ENCODE results near the gene TIAM2. TPM values are rescaled to one million over a fixed set of nuclear protein-coding genes. Genes with fewer than 3 reads are reported as not detected.

Gene TIAM2
- total RNA-seq, 1 experiment from 2014 or later: 3.8 TPM

DNA sequence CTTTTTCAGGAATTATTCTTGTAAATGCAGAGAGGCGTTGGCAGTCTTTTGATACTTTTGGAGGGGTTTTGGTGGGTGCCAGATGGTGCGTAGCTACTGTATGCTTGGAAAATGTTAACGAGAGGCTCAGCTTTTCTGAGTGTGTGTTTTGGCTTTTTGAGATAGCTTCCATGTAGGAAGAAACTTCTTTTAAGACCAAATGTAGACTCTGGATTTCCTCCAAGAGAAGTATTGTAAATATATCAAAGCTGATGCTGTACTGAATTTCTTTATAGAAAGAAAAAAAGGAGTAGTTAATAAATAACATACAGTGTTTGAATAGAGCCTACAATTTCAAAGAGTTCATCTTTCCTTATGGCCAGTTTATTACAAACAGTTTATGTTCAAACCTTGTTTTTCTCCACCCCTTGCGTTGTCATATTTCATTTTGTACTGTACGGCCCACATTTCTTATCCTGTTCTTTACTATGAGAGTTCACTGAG is 16.7 kb downstream of the TIAM2 start:
- POLR2A ChIA-PET: no interaction called here
- Mint-ChIP-seq H3K27me3 (ENCODE audit: insufficient read depth, unreplicated experiment) (no peaks in the 10 kb centered on the region), H3K4me3 (ENCODE audit: unreplicated experiment) (no peak overlapping the region), H3K36me3 (ENCODE audit: insufficient read depth, unreplicated experiment) (no peaks in the 10 kb centered on the region), H3K27ac (ENCODE audit: unreplicated experiment) (no peak overlapping the region), H3K9me3 (ENCODE audit: unreplicated experiment) (no peaks in the 10 kb centered on the region), H3K4me1 (ENCODE audit: low read depth, unreplicated experiment) (peaks cover 21% of the 10 kb centered on the region)
- Histone ChIP-seq H3K4me3 (ENCODE audit: low read depth, low read length) (no peak overlapping the region), H3K9me3 (no peaks in the 10 kb centered on the region), H3K27me3 (replicated peaks; ENCODE audit: control insufficient read depth, insufficient read depth, low read length) (no peaks in the 10 kb centered on the region), H3K4me1 (peaks cover 14% of the 10 kb centered on the region; the same call in 1 of the 2 replicates), H3K36me3 (ENCODE audit: control insufficient read depth, insufficient read depth, low read length) (no peaks in the 10 kb centered on the region)
- BruUV-seq (replicated peaks): no TSS peak
- intact Hi-C loops (cut with micrococcal nuclease; ENCODE audit: unreplicated experiment): no loop called here
- CTCF ChIA-PET: interaction anchor here (0.6 kb wide), 1 partner anchor 14 kb away, joined by 6 read pairs; no protein-coding TSS in a partner anchor
- no peak for DNase-seq
- TF ChIP-seq CTCF (IDR thresholded peaks at IDR 0.05; ENCODE audit: insufficient read depth in 1 of 2, low read depth in 1 of 2, low read length in 1 of 2, severe bottlenecking in 1 of 2, unreplicated experiment in 1 of 2): no peak

GRCh38 chr6:155013457-155013876 is 18.4 kb downstream of the TIAM2 start:
- TF ChIP-seq CTCF (IDR thresholded peaks at IDR 0.05; ENCODE audit: insufficient read depth in 1 of 2, low read depth in 1 of 2, low read length in 1 of 2, severe bottlenecking in 1 of 2, unreplicated experiment in 1 of 2): no peak
- Histone ChIP-seq H3K9me3 (no peaks in the 10 kb centered on the region), H3K27me3 (replicated peaks; ENCODE audit: control insufficient read depth, insufficient read depth, low read length) (no peaks in the 10 kb centered on the region), H3K4me1 (peaks cover 14% of the 10 kb centered on the region; the same call in 1 of the 2 replicates), H3K4me3 (ENCODE audit: low read depth, low read length) (no peak overlapping the region), H3K36me3 (ENCODE audit: control insufficient read depth, insufficient read depth, low read length) (no peaks in the 10 kb centered on the region)
- ChIA-PET POLR2A (no interaction called here), CTCF (no interaction called here)
- Mint-ChIP-seq H3K36me3 (ENCODE audit: insufficient read depth, unreplicated experiment) (no peaks in the 10 kb centered on the region), H3K27me3 (ENCODE audit: insufficient read depth, unreplicated experiment) (no peaks in the 10 kb centered on the region), H3K27ac (ENCODE audit: unreplicated experiment) (no peak overlapping the region), H3K9me3 (ENCODE audit: unreplicated experiment) (no peaks in the 10 kb centered on the region), H3K4me3 (ENCODE audit: unreplicated experiment) (no peak overlapping the region), H3K4me1 (ENCODE audit: low read depth, unreplicated experiment) (peaks cover 21% of the 10 kb centered on the region)
- DNase-seq: no peak
- intact Hi-C loops (cut with micrococcal nuclease; ENCODE audit: unreplicated experiment): no loop called here
- no TSS peak for BruUV-seq (replicated peaks)

GRCh38 chr6:155014137-155014536 is 19.0 kb downstream of the TIAM2 start:
- Mint-ChIP-seq H3K36me3 (ENCODE audit: insufficient read depth, unreplicated experiment) (no peaks in the 10 kb centered on the region), H3K27me3 (ENCODE audit: insufficient read depth, unreplicated experiment) (no peaks in the 10 kb centered on the region), H3K4me1 (ENCODE audit: low read depth, unreplicated experiment) (peaks cover 21% of the 10 kb centered on the region), H3K4me3 (ENCODE audit: unreplicated experiment) (no peak overlapping the region), H3K27ac (ENCODE audit: unreplicated experiment) (no peak overlapping the region), H3K9me3 (ENCODE audit: unreplicated experiment) (no peaks in the 10 kb centered on the region)
- no peaks in the 10 kb centered on the region for H3K36me3 ChIP-seq (ENCODE audit: control insufficient read depth, insufficient read depth, low read length)
- intact Hi-C loops (cut with micrococcal nuclease; ENCODE audit: unreplicated experiment): no loop called here
- H3K4me1 ChIP-seq: peaks cover 14% of the 10 kb centered on the region; the same call in 1 of the 2 replicates
- no TSS peak for BruUV-seq (replicated peaks)
- DNase-seq: no peak
- no peaks in the 10 kb centered on the region for H3K27me3 ChIP-seq (replicated peaks; ENCODE audit: control insufficient read depth, insufficient read depth, low read length)
- H3K9me3 ChIP-seq: no peaks in the 10 kb centered on the region
- TF ChIP-seq CTCF (IDR thresholded peaks at IDR 0.05; ENCODE audit: insufficient read depth in 1 of 2, low read depth in 1 of 2, low read length in 1 of 2, severe bottlenecking in 1 of 2, unreplicated experiment in 1 of 2): no peak
- ChIA-PET POLR2A (no interaction called here), CTCF (no interaction called here)
- no peak overlapping the region for H3K4me3 ChIP-seq (ENCODE audit: low read depth, low read length)

All from Caco-2 (cell line).